HepG2 (cell line): ENCODE measurements around the gene CHST6. TPM values are rescaled to one million over a fixed set of nuclear protein-coding genes. Genes with fewer than 3 reads are reported as not detected.
A peak's percentile ranks its signal among the peaks of the same experiment; 100 is the strongest.

Source experiments
- CAMTA2 ChIP-seq: sonication (generic); formaldehyde crosslinking; IDR thresholded peaks from 2 replicates; pipeline ENCODE4 v1.4.0; 2020; ENCODE audit warnings: mild to moderate bottlenecking, missing genetic modification reagents, borderline replicate concordance
- CBX1 ChIP-seq: IDR thresholded peaks from one replicate; pipeline ENCODE4 v1.6.1; 2016; ENCODE audit warnings: antibody characterized with exemption, low read depth
- HES4 ChIP-seq: sonication (generic); formaldehyde crosslinking; IDR thresholded peaks from 2 replicates; pipeline ENCODE4 v1.9.0; 2021; ENCODE audit warnings: mild to moderate bottlenecking, missing genetic modification reagents, borderline replicate concordance
- KDM3A ChIP-seq: IDR thresholded peaks from 2 replicates; pipeline ENCODE4 v1.6.1; 2018; ENCODE audit warnings: low read depth, missing compliant biosample characterization
- MED8 ChIP-seq: sonication (generic); formaldehyde crosslinking; IDR thresholded peaks from 2 replicates; pipeline ENCODE4 v1.8.1; 2023; ENCODE audit warnings: mild to moderate bottlenecking, missing genetic modification reagents; ENCODE audit not compliant: insufficient replicate concordance
- NCOA1 ChIP-seq: sonication (generic); formaldehyde crosslinking; IDR thresholded peaks from 2 replicates; pipeline ENCODE4 v1.9.0; 2021; ENCODE audit warnings: missing genetic modification reagents
- NFATC3 ChIP-seq: sonication (generic); formaldehyde crosslinking; IDR thresholded peaks from 2 replicates; pipeline ENCODE4 v1.5.1; 2020; ENCODE audit warnings: mild to moderate bottlenecking, missing genetic modification reagents
- RXRA ChIP-seq: sonication (generic); formaldehyde crosslinking; IDR thresholded peaks from 2 replicates; pipeline ENCODE4 v1.5.1; 2020; ENCODE audit warnings: missing genetic modification reagents
- RXRB ChIP-seq: IDR thresholded peaks from 2 replicates; pipeline ENCODE4 v1.6.1; 2016; ENCODE audit warnings: borderline replicate concordance, missing genetic modification reagents, missing compliant biosample characterization
- SIX4 ChIP-seq: sonication (generic); formaldehyde crosslinking; IDR thresholded peaks from 2 replicates; pipeline ENCODE4 v1.4.0; 2020; ENCODE audit warnings: missing genetic modification reagents
- SMARCE1 ChIP-seq: fragments of 450-650 bp; IDR thresholded peaks from 2 replicates; pipeline ENCODE4 v1.6.1; 2017; ENCODE audit warnings: borderline replicate concordance
- SRSF4 ChIP-seq: fragments of 200-400 bp; formaldehyde crosslinking; IDR thresholded peaks from one replicate; pipeline ENCODE4 v1.6.1; 2018; ENCODE audit warnings: mild to moderate bottlenecking, low read depth, low read length, moderate library complexity; ENCODE audit not compliant: poor library complexity, severe bottlenecking
- TCF7 ChIP-seq: sonication (generic); IDR thresholded peaks from 2 replicates; pipeline ENCODE4 v1.6.1; 2016; ENCODE audit warnings: antibody characterized with exemption, low read depth
- ZNF17 ChIP-seq: sonication (generic); formaldehyde crosslinking; IDR thresholded peaks from 2 replicates; pipeline ENCODE4 v1.5.0; 2020; ENCODE audit warnings: mild to moderate bottlenecking, missing genetic modification reagents
- polyA plus RNA-seq, 8 experiments: library from polyadenylated mRNA; depleted of rRNA in 3 of 8; stranded (reverse) in 7 of 8; unstranded in 1 of 8; fragments of >200 nt; fragmentation: Illumina TruSeq in 4 of 8; extraction: Trizol in 4 of 8; gene quantifications; 2 replicates each; pipeline versions ENCODE4 v1.2.1 to v1.2.3, GENCODE V29; 2011 to 2016; ENCODE audit warnings: low read depth in 4 of 8, missing spikeins in 1 of 8, mixed read lengths in 1 of 8; ENCODE audit not compliant: insufficient read depth in 1 of 8
- total RNA-seq, 5 experiments: library from RNA; depleted of rRNA; stranded (reverse); fragments of >200 nt; fragmentation: Illumina TruSeq; extraction: Trizol; gene quantifications; 2 replicates each; pipeline ENCODE4 v1.2.3, GENCODE V29; 2016; ENCODE audit warnings: low read depth in 1 of 5
- TF ChIP-seq, protein P1 (sequence below): sonication (generic); formaldehyde crosslinking; IDR thresholded peaks from 2 replicates; pipeline ENCODE4 v1.5.0; 2020; ENCODE audit warnings: mild to moderate bottlenecking, missing genetic modification reagents
- TF ChIP-seq, protein P2 (sequence below): sonication (generic); formaldehyde crosslinking; IDR thresholded peaks from 2 replicates; pipeline ENCODE4 v1.4.0; 2020; ENCODE audit warnings: mild to moderate bottlenecking, missing genetic modification reagents, borderline replicate concordance
- TF ChIP-seq, protein P3 (sequence below): sonication (generic); formaldehyde crosslinking; IDR thresholded peaks from 2 replicates; pipeline ENCODE4 v1.4.0; 2020; ENCODE audit warnings: missing genetic modification reagents, borderline replicate concordance
- TF ChIP-seq, protein P4 (sequence below): IDR thresholded peaks from 2 replicates; pipeline ENCODE4 v1.6.1; 2016; ENCODE audit warnings: low read depth
- TF ChIP-seq, protein P5 (sequence below): sonication (generic); formaldehyde crosslinking; IDR thresholded peaks from 2 replicates; pipeline ENCODE4 v1.8.1; 2022; ENCODE audit warnings: mild to moderate bottlenecking, missing genetic modification reagents
- TF ChIP-seq, protein P6 (sequence below): sonication (generic); formaldehyde crosslinking; IDR thresholded peaks from 2 replicates; pipeline ENCODE4 v1.4.0; 2020; ENCODE audit warnings: mild to moderate bottlenecking, missing genetic modification reagents

CHST6 gene
- total and polyA plus RNA-seq, 2 of the 13 experiments (the other 11 are each of a cell fraction or from before 2014, with no cell fraction given), result 0.18 to 0.91 TPM

DNA sequence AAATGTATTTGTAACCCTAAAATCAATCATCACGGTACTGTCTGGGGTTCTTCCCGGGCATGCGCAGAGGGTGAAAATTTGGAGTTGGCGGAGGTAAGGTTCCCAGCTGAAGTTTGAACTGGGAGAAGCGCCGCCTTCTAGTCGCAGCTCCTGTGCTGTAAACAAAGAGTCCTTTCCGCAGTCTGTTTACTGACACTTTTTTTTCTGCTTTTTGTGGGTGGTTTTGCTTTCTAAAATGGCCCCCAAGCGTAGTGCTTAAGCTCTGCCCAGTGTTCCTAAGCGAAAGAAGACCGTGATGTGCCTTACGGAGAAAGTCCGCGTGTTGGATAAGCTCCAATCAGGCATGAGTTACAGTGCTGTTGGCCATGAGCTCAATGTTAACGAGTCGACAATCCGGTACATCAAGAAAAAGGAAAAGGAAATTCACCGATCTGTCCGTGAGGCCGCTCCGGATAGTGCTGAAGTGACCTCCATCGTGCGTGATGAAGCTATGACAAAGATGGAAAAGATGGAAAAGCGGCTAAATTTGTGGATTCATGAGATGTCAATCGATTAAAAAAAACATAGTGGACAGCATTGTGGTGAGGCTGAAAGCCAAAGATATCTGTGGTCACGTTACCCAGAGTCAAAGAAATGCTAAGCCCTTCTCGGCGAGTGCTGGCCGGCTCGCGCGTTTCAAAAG, 61.4 kb downstream of the CHST6 start (continued):
- peak; percentile 58 for TF ChIP-seq MED8
- TF ChIP-seq NCOA1 (CRISPR knock-in tag), result no peak
- no peak for TF ChIP-seq SRSF4
- TF ChIP-seq, protein P1, sequence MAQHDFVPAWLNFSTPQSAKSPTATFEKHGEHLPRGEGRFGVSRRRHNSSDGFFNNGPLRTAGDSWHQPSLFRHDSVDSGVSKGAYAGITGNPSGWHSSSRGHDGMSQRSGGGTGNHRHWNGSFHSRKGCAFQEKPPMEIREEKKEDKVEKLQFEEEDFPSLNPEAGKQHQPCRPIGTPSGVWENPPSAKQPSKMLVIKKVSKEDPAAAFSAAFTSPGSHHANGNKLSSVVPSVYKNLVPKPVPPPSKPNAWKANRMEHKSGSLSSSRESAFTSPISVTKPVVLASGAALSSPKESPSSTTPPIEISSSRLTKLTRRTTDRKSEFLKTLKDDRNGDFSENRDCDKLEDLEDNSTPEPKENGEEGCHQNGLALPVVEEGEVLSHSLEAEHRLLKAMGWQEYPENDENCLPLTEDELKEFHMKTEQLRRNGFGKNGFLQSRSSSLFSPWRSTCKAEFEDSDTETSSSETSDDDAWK, result no peak
- TF ChIP-seq, protein P2, sequence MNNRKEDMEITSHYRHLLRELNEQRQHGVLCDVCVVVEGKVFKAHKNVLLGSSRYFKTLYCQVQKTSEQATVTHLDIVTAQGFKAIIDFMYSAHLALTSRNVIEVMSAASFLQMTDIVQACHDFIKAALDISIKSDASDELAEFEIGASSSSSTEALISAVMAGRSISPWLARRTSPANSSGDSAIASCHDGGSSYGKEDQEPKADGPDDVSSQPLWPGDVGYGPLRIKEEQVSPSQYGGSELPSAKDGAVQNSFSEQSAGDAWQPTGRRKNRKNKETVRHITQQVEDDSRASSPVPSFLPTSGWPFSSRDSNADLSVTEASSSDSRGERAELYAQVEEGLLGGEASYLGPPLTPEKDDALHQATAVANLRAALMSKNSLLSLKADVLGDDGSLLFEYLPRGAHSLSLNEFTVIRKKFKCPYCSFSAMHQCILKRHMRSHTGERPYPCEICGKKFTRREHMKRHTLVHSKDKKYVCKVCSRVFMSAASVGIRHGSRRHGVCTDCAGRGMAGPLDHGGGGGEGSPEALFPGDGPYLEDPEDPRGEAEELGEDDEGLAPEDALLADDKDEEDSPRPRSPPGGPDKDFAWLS (CRISPR knock-in tag), result no peak
- no peak for TF ChIP-seq TCF7
- TF ChIP-seq, protein P3, sequence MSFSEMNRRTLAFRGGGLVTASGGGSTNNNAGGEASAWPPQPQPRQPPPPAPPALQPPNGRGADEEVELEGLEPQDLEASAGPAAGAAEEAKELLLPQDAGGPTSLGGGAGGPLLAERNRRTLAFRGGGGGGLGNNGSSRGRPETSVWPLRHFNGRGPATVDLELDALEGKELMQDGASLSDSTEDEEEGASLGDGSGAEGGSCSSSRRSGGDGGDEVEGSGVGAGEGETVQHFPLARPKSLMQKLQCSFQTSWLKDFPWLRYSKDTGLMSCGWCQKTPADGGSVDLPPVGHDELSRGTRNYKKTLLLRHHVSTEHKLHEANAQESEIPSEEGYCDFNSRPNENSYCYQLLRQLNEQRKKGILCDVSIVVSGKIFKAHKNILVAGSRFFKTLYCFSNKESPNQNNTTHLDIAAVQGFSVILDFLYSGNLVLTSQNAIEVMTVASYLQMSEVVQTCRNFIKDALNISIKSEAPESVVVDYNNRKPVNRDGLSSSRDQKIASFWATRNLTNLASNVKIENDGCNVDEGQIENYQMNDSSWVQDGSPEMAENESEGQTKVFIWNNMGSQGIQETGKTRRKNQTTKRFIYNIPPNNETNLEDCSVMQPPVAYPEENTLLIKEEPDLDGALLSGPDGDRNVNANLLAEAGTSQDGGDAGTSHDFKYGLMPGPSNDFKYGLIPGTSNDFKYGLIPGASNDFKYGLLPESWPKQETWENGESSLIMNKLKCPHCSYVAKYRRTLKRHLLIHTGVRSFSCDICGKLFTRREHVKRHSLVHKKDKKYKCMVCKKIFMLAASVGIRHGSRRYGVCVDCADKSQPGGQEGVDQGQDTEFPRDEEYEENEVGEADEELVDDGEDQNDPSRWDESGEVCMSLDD, result peak; percentile 88
- peak; percentile 87; the same call in 1 of the 2 replicates for TF ChIP-seq CAMTA2 (CRISPR knock-in tag)
- TF ChIP-seq ZNF17 (CRISPR knock-in tag), result no peak
- TF ChIP-seq NFATC3 (CRISPR knock-in tag), result peak; percentile 33; the same call in 1 of the 2 replicates
- TF ChIP-seq SIX4 (CRISPR knock-in tag), result no peak
- TF ChIP-seq, protein P4, sequence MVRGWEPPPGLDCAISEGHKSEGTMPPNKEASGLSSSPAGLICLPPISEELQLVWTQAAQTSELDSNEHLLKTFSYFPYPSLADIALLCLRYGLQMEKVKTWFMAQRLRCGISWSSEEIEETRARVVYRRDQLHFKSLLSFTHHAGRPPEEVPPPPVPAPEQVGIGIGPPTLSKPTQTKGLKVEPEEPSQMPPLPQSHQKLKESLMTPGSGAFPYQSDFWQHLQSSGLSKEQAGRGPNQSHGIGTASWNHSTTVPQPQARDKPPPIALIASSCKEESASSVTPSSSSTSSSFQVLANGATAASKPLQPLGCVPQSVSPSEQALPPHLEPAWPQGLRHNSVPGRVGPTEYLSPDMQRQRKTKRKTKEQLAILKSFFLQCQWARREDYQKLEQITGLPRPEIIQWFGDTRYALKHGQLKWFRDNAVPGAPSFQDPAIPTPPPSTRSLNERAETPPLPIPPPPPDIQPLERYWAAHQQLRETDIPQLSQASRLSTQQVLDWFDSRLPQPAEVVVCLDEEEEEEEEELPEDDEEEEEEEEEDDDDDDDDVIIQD (CRISPR knock-in tag), result no peak
- 0 out of 2 replicates have a peak, but pooled peaks have one; percentile 49 for TF ChIP-seq KDM3A (CRISPR knock-in tag)
- no peak for TF ChIP-seq SMARCE1
- peak; percentile 73 for TF ChIP-seq HES4 (CRISPR knock-in tag)
- TF ChIP-seq, protein P5, sequence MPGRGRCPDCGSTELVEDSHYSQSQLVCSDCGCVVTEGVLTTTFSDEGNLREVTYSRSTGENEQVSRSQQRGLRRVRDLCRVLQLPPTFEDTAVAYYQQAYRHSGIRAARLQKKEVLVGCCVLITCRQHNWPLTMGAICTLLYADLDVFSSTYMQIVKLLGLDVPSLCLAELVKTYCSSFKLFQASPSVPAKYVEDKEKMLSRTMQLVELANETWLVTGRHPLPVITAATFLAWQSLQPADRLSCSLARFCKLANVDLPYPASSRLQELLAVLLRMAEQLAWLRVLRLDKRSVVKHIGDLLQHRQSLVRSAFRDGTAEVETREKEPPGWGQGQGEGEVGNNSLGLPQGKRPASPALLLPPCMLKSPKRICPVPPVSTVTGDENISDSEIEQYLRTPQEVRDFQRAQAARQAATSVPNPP (CRISPR knock-in tag), result no peak
- TF ChIP-seq RXRA (CRISPR knock-in tag), result no peak
- no peak for TF ChIP-seq CBX1
- TF ChIP-seq, protein P6, sequence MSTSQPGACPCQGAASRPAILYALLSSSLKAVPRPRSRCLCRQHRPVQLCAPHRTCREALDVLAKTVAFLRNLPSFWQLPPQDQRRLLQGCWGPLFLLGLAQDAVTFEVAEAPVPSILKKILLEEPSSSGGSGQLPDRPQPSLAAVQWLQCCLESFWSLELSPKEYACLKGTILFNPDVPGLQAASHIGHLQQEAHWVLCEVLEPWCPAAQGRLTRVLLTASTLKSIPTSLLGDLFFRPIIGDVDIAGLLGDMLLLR, result no peak
- TF ChIP-seq RXRB, result 0 out of 2 replicates have a peak, but pooled peaks have one; percentile 7
